Smooth muscle cell (in vitro differentiated cells): ENCODE data around the gene CXCR5. TPM values are rescaled to one million over a fixed set of nuclear protein-coding genes. Genes with fewer than 3 reads are reported as not detected.
A peak's percentile ranks its signal among the peaks of the same experiment; 100 is the strongest.

ENCODE experiments used
- DNase-seq: peaks from one replicate; lab custom pipeline; 2025; ENCODE audit not compliant: unreplicated experiment; lab: John Stamatoyannopoulos, UW
- H2AFZ ChIP-seq: fragments of 200-600 bp; sonication (generic); 2 replicates; pipeline ENCODE4 v1.6.0; 2016; ENCODE audit warnings: antibody characterized with exemption, low read depth, mild to moderate bottlenecking
- H3F3A ChIP-seq: fragments of 200-600 bp; sonication (generic); 2 replicates; pipeline ENCODE4 v1.6.0; 2017; ENCODE audit warnings: antibody characterized with exemption, low read depth
- H3K27ac ChIP-seq: fragments of 200-600 bp; sonication (generic); 2 replicates; pipeline ENCODE4 v1.5.1; 2016; ENCODE audit warnings: low read depth, mild to moderate bottlenecking
- H3K27me3 ChIP-seq: fragments of 200-600 bp; sonication (generic); 2 replicates; pipeline ENCODE4 v1.6.1; 2016; ENCODE audit warnings: low read depth, mild to moderate bottlenecking
- H3K36me3 ChIP-seq: fragments of 200-600 bp; sonication (generic); 2 replicates; pipeline ENCODE4 v1.5.1; 2016; ENCODE audit warnings: low read depth
- H3K4me1 ChIP-seq: fragments of 200-600 bp; sonication (generic); 2 replicates; pipeline ENCODE4 v1.5.1; 2016; ENCODE audit warnings: low read depth
- H3K4me2 ChIP-seq: fragments of 200-600 bp; sonication (generic); 2 replicates; pipeline ENCODE4 v1.6.0; 2016; ENCODE audit warnings: mild to moderate bottlenecking
- H3K4me3 ChIP-seq: fragments of 200-600 bp; sonication (generic); 2 replicates; pipeline ENCODE4 v1.5.1; 2016; ENCODE audit warnings: mild to moderate bottlenecking
- H3K79me2 ChIP-seq: fragments of 200-600 bp; sonication (generic); 2 replicates; pipeline ENCODE4 v1.6.0; 2016; ENCODE audit warnings: low read depth, mild to moderate bottlenecking
- H3K9ac ChIP-seq: fragments of 200-600 bp; sonication (generic); 2 replicates; pipeline ENCODE4 v1.6.0; 2016; ENCODE audit warnings: low read depth
- H3K9me3 ChIP-seq: fragments of 200-600 bp; sonication (generic); replicated peaks from 2 replicates; pipeline ENCODE4 v1.5.1; 2016; ENCODE audit warnings: low read depth
- H4K20me1 ChIP-seq: fragments of 200-600 bp; sonication (generic); 2 replicates; pipeline ENCODE4 v1.6.0; 2016; ENCODE audit warnings: low read depth
- WGBS: methylation state at CpG from one replicate; pipeline ENCODE4 v1.1.7; 2016; ENCODE audit warnings: low lambda C conversion rate; 5-methylcytosine and 5-hydroxymethylcytosine counted together
- polyA plus RNA-seq: library from polyadenylated mRNA; unstranded; fragments of >200 nt; fragmentation: Nextera tagmentation; extraction: Ambion mirVana; gene quantifications from 2 replicates; pipeline ENCODE4 v1.2.1, GENCODE V29; 2016
- total RNA-seq: library from RNA; depleted of rRNA; stranded (reverse); fragments of >200 nt; gene quantifications from 2 replicates; pipeline ENCODE4 v1.2.3, GENCODE V29; 2014
- TF ChIP-seq, protein P1 (sequence below): fragments of 200-600 bp; sonication (generic); IDR thresholded peaks from 2 replicates; pipeline ENCODE4 v1.5.1; 2017; ENCODE audit warnings: borderline replicate concordance, mild to moderate bottlenecking, antibody characterized with exemption; ENCODE audit not compliant: insufficient read depth, poor library complexity, severe bottlenecking

CXCR5 gene
- total and polyA plus RNA-seq, 2 experiments from 2014 or later = not detected

- Histone ChIP-seq H3K9me3 (no peaks in the 10 kb centered on the region), H2AFZ (no peak overlapping the region), H3F3A (no peaks in the 10 kb centered on the region), H3K79me2 (no peaks in the 10 kb centered on the region), H3K4me3 (no peak overlapping the region), H3K27ac (peak overlapping the region; percentile 93), H3K36me3 (no peaks in the 10 kb centered on the region), H3K27me3 (no peaks in the 10 kb centered on the region), H3K9ac (peak overlapping the region; percentile 75), H3K4me2 (peak overlapping the region; percentile 79), H4K20me1 (no peaks in the 10 kb centered on the region), H3K4me1 (peaks cover 12% of the 10 kb centered on the region)
- no peak for DNase-seq
- WGBS = 68% methylated on average over 5 of the region's 5 CpGs
- TF ChIP-seq, protein P1, sequence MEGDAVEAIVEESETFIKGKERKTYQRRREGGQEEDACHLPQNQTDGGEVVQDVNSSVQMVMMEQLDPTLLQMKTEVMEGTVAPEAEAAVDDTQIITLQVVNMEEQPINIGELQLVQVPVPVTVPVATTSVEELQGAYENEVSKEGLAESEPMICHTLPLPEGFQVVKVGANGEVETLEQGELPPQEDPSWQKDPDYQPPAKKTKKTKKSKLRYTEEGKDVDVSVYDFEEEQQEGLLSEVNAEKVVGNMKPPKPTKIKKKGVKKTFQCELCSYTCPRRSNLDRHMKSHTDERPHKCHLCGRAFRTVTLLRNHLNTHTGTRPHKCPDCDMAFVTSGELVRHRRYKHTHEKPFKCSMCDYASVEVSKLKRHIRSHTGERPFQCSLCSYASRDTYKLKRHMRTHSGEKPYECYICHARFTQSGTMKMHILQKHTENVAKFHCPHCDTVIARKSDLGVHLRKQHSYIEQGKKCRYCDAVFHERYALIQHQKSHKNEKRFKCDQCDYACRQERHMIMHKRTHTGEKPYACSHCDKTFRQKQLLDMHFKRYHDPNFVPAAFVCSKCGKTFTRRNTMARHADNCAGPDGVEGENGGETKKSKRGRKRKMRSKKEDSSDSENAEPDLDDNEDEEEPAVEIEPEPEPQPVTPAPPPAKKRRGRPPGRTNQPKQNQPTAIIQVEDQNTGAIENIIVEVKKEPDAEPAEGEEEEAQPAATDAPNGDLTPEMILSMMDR = no peak
These were observed 4.7 kb downstream of the CXCR5 start for GRCh38 chr11:118888398-118888797.

GRCh38 chr11:118889797-118890196, 6.1 kb downstream of the CXCR5 start:
- peaks cover 12% of the 10 kb centered on the region for H3K4me1 ChIP-seq
- no peaks in the 10 kb centered on the region for H3K27me3 ChIP-seq
- H3K27ac ChIP-seq = peak overlapping the region; percentile 93
- H2AFZ ChIP-seq = no peak overlapping the region
- H3K36me3 ChIP-seq = no peaks in the 10 kb centered on the region
- H3K4me2 ChIP-seq = peak overlapping the region; percentile 18
- no peak for DNase-seq
- H3K4me3 ChIP-seq = no peak overlapping the region
- no peaks in the 10 kb centered on the region for H4K20me1 ChIP-seq
- TF ChIP-seq, protein P1 = no peak
- H3K79me2 ChIP-seq = no peaks in the 10 kb centered on the region
- 59% methylated on average over 5 of the region's 5 CpGs for WGBS
- no peak overlapping the region for H3K9ac ChIP-seq
- H3F3A ChIP-seq = no peaks in the 10 kb centered on the region
- H3K9me3 ChIP-seq = no peaks in the 10 kb centered on the region

GRCh38 chr11:118892514-118892913, 8.8 kb downstream of the CXCR5 start:
- Histone ChIP-seq H3K36me3 (no peaks in the 10 kb centered on the region), H3K4me2 (no peak overlapping the region)
- no peak for DNase-seq

GRCh38 chr11:118892964-118893363, 9.3 kb downstream of the CXCR5 start:
- H2AFZ ChIP-seq = no peak overlapping the region
- no peak for DNase-seq
- 92% methylated on average over 8 of the region's 8 CpGs for WGBS

More at GRCh38 chr11:118892514-118892913, 8.8 kb downstream of the CXCR5 start:
- H3K4me3 ChIP-seq = no peak overlapping the region
- no peaks in the 10 kb centered on the region for H3F3A ChIP-seq
- H3K9ac ChIP-seq = no peak overlapping the region
- no CpG with 5 or more reads among the region's 4 CpGs for WGBS
- no peaks in the 10 kb centered on the region for H3K27me3 ChIP-seq
- no peaks in the 10 kb centered on the region for H3K9me3 ChIP-seq
- no peaks in the 10 kb centered on the region for H3K79me2 ChIP-seq
- TF ChIP-seq, protein P1 = no peak
- peaks cover 7% of the 10 kb centered on the region for H3K4me1 ChIP-seq
- peaks cover 5% of the 10 kb centered on the region for H4K20me1 ChIP-seq
- H3K27ac ChIP-seq = no peak overlapping the region
- H2AFZ ChIP-seq = no peak overlapping the region

More at GRCh38 chr11:118892964-118893363, 9.3 kb downstream of the CXCR5 start:
- Histone ChIP-seq H3K9ac (no peak overlapping the region), H3K36me3 (no peaks in the 10 kb centered on the region), H3K79me2 (no peaks in the 10 kb centered on the region), H3K4me2 (no peak overlapping the region), H3K4me1 (peaks cover 4% of the 10 kb centered on the region), H3F3A (no peaks in the 10 kb centered on the region), H4K20me1 (peaks cover 5% of the 10 kb centered on the region), H3K27ac (no peak overlapping the region), H3K27me3 (no peaks in the 10 kb centered on the region), H3K4me3 (no peak overlapping the region), H3K9me3 (no peaks in the 10 kb centered on the region)
- TF ChIP-seq, protein P1 = no peak
